ENCODE measurements around the gene SAMMSON. TPM values are rescaled to one million over a fixed set of nuclear protein-coding genes. Genes with fewer than 3 reads are reported as not detected.

Gene SAMMSON
- total and polyA plus RNA-seq, 2 of the 4 experiments (the other 2 are of a cell fraction) = not detected

DNA sequence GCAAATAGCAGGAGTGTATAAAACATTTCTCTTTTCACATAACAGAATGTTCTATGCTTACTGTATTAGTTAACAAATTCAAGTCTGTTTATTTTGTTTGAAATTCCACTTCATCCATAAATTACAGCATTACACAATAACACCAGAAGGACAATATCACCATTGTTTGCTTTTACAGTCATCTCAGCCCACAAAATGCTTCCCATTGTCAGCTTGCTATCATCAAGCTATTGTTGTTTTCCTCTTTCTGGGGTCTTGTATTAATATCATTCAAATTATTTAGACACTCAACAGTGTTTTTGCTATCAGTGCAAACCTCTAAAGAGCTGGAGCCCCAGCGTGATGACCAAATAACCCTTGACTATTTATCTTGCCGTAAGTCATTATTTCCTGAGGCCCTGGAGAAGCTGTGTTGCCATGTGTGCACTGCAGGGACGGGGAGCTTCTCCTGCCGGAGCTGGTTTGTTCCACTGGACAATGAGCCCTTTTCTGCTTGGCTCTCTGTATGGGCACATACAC is 1.1 kb downstream of the SAMMSON start:
- H2BK15ac ChIP-seq (ENCODE audit: low read depth, low read length) = no peak overlapping the region
- dilution Hi-C loops (cut with HindIII; ENCODE audit: low sequenced_read_pairs, unreplicated experiment) = no loop called here
- peak overlapping the region; percentile 86 for H2BK120ac ChIP-seq (ENCODE audit: low read depth, low read length)
- BruUV-seq (replicated peaks) = no TSS peak
- no peak for TF ChIP-seq RAD21 (IDR thresholded peaks at IDR 0.05; ENCODE audit: low read length)
- TF ChIP-seq NFE2L2 (IDR thresholded peaks at IDR 0.05; ENCODE audit: low read depth, low read length) = no peak
- TF ChIP-seq CEBPB (IDR thresholded peaks at IDR 0.05; ENCODE audit: low read depth, low read length) = peak; percentile 44
- TF ChIP-seq BHLHE40 (IDR thresholded peaks at IDR 0.05; ENCODE audit: low read depth, low read length) = no peak
- no peak for TF ChIP-seq SMC3 (IDR thresholded peaks at IDR 0.05; ENCODE audit: low read depth, low read length)
- ChIA-PET CTCF (no interaction called here), POLR2A (ENCODE audit: unreplicated experiment) (interaction anchor here (0.5 kb wide), 1 partner anchor 967 kb away, joined by 6 read pairs; no protein-coding TSS in a partner anchor)
- H3K14ac ChIP-seq (replicated peaks; ENCODE audit: low read depth, low read length) = peak overlapping the region; percentile 30; the same call in 1 of the 2 replicates
- H3K18ac ChIP-seq (ENCODE audit: low read depth, low read length) = peak overlapping the region; percentile 32
- no peak overlapping the region for H2AK5ac ChIP-seq (ENCODE audit: low read depth, low read length)
- in situ Hi-C loops (cut with MboI; ENCODE audit: low sequenced_read_pairs) = no loop called here
- no peaks in the 10 kb centered on the region for H3K27me3 ChIP-seq (ENCODE audit: control insufficient read depth, insufficient read depth, low read length)
- peak overlapping the region; percentile 51; the same call in 1 of the 2 replicates for H3K23ac ChIP-seq (ENCODE audit: low read depth, low read length)
- peak overlapping the region; percentile 60; the same call in 1 of the 2 replicates for H3K27ac ChIP-seq (ENCODE audit: insufficient read depth, low read length)
- 27% methylated on average over 2 of the region's 4 CpGs; no CpG with 5 or more reads in 1 of the 2 experiments for WGBS, 2 experiments (ENCODE audit: extremely low coverage in 2 of 2, insufficient read length in 1 of 2)
- no peaks in the 10 kb centered on the region for H3K9me3 ChIP-seq (ENCODE audit: control insufficient read depth, insufficient read depth, low read length)
- H3K56ac ChIP-seq (ENCODE audit: extremely low read depth, insufficient read depth, low read length) = no peak overlapping the region
- intact Hi-C loops (cut with micrococcal nuclease) = no loop called here
- peak overlapping the region; percentile 4; the same call in 1 of the 2 replicates for H3K4me2 ChIP-seq (ENCODE audit: low read depth, low read length)
- peak overlapping the region; percentile 74 for H4K5ac ChIP-seq (ENCODE audit: low read depth, low read length)
- H2AK9ac ChIP-seq (replicated peaks; ENCODE audit: low read depth, low read length, poor library complexity) = no peak overlapping the region
- H3K79me1 ChIP-seq (ENCODE audit: low read depth in 1 of 2, low read length in 2 of 2) = no peaks in the 10 kb centered on the region
- peak overlapping the region in 1 of 2 experiments; percentile 66; a peak in 1 of 4 replicates for H4K8ac ChIP-seq (ENCODE audit: low read depth in 2 of 2, low read length in 2 of 2)
- no peak overlapping the region for H3K9ac ChIP-seq (ENCODE audit: low read depth, low read length)
- H4K91ac ChIP-seq (ENCODE audit: insufficient read depth, low read depth, low read length) = peak overlapping the region; percentile 65
- H3K36me3 ChIP-seq (ENCODE audit: control insufficient read depth, insufficient read depth, low read length) = no peaks in the 10 kb centered on the region
- peaks cover 13% of the 10 kb centered on the region for H3K4me1 ChIP-seq (ENCODE audit: control insufficient read depth, insufficient read depth, low read length)
- no peak overlapping the region for H3K4me3 ChIP-seq (ENCODE audit: insufficient read depth, low read depth, low read length)
- DNase-seq (peak; percentile 20), ATAC-seq (ENCODE audit: low read depth) (peak; percentile 66)
- peak overlapping the region; percentile 69; the same call in 1 of the 2 replicates for H2BK20ac ChIP-seq (ENCODE audit: low read depth, low read length)
- 0 out of 2 replicates have a peak, but pooled peaks cover 4% of the 10 kb centered on the region for H3K9me1 ChIP-seq (ENCODE audit: insufficient read depth, low read length)
- H4K20me1 ChIP-seq (ENCODE audit: insufficient read depth, low read length) = no peaks in the 10 kb centered on the region
- H3K4ac ChIP-seq (ENCODE audit: low read depth, low read length) = peak overlapping the region; percentile 68
- H2BK5ac ChIP-seq (ENCODE audit: low read depth, low read length, poor library complexity, severe bottlenecking) = peak overlapping the region; percentile 9
- peak overlapping the region; percentile 39 for H2AFZ ChIP-seq (replicated peaks; ENCODE audit: low read length, poor library complexity)
